AML-193 (cell line): ENCODE results near the gene CHN1.
A peak's percentile ranks its signal among the peaks of the same experiment; 100 is the strongest.

Source experiments
- DNase-seq, 2 experiments: peaks; one replicate each; lab custom pipeline; 2025; lab: John Stamatoyannopoulos, UW

CHN1 gene

GRCh38 chr2:175010848-175011254 lies 5.7 kb upstream of the CHN1 start:
- no peak for DNase-seq

GRCh38 chr2:175009917-175010621 lies 4.9 kb upstream of the CHN1 start:
- no peak for DNase-seq

- no peak for DNase-seq
These were observed 3.8 kb upstream of the CHN1 start for GRCh38 chr2:175008801-175009495.

- no peak for DNase-seq
These were observed 2.8 kb upstream of the CHN1 start for GRCh38 chr2:175008009-175008408.

- DNase-seq = no peak
These were observed 2.3 kb upstream of the CHN1 start for GRCh38 chr2:175007510-175007909.

- no peak for DNase-seq
These were observed 1.1 kb upstream of the CHN1 start for GRCh38 chr2:175006281-175006680.

GRCh38 chr2:175005733-175006264 lies 618 bp upstream of the CHN1 start:
- DNase-seq = no peak

GRCh38 chr2:175004730-175004979 lies 526 bp downstream of the CHN1 start:
- no peak for DNase-seq

GRCh38 chr2:175003875-175004729 lies 1.1 kb downstream of the CHN1 start:
- DNase-seq = no peak

- DNase-seq = no peak
These were observed 2.5 kb downstream of the CHN1 start for GRCh38 chr2:175002547-175003274.

- DNase-seq = no peak
These were observed 3.6 kb downstream of the CHN1 start for GRCh38 chr2:175001566-175001965.

GRCh38 chr2:174997110-174997509 lies 8.1 kb downstream of the CHN1 start:
- DNase-seq = no peak

GRCh38 chr2:174996622-174997021 lies 8.6 kb downstream of the CHN1 start:
- peak; percentile 8 to 24 for DNase-seq

GRCh38 chr2:174994381-174994780 lies 10.8 kb downstream of the CHN1 start:
- DNase-seq = no peak

GRCh38 chr2:174992886-174993285 lies 12.3 kb downstream of the CHN1 start:
- DNase-seq = no peak

GRCh38 chr2:174985614-174986013 lies 19.6 kb downstream of the CHN1 start:
- peak in 1 of 2 experiments; percentile 27 for DNase-seq

GRCh38 chr2:174984561-174984960 lies 20.6 kb downstream of the CHN1 start:
- no peak for DNase-seq

- DNase-seq = no peak
These were observed 23.9 kb downstream of the CHN1 start for GRCh38 chr2:174981331-174981730.

GRCh38 chr2:174979996-174980395 lies 25.2 kb downstream of the CHN1 start:
- DNase-seq = no peak

GRCh38 chr2:174977364-174977763 lies 27.8 kb downstream of the CHN1 start:
- DNase-seq = peak in 1 of 2 experiments; percentile 34

- DNase-seq = no peak
These were observed 31.1 kb downstream of the CHN1 start for GRCh38 chr2:174974131-174974530.

- DNase-seq = no peak
These were observed 32.3 kb downstream of the CHN1 start for GRCh38 chr2:174972924-174973323.
